HepG2 (cell line): Measurements from ENCODE around the gene OSBPL2. TPM values are rescaled to one million over a fixed set of nuclear protein-coding genes. Genes with fewer than 3 reads are reported as not detected.

ENCODE experiments used
- AGO2 ChIP-seq: fragments of 200-400 bp; formaldehyde crosslinking; optimal IDR thresholded peaks from 2 replicates; pipeline ENCODE3; 2017; ENCODE audit warnings: mild to moderate bottlenecking, low read depth, low read length, moderate library complexity
- BORCS8-MEF2B ChIP-seq: sonication (generic); formaldehyde crosslinking; IDR thresholded peaks from 2 replicates; pipeline ENCODE4 v1.8.0; 2022; ENCODE audit warnings: mild to moderate bottlenecking, missing genetic modification reagents
- HNRNPLL ChIP-seq: fragments of 200-400 bp; formaldehyde crosslinking; IDR thresholded peaks from 2 replicates; pipeline ENCODE4 v1.6.1; 2017; ENCODE audit warnings: mild to moderate bottlenecking, low read depth, low read length; ENCODE audit not compliant: poor library complexity, severe bottlenecking
- ISX ChIP-seq: sonication (generic); formaldehyde crosslinking; conservative IDR thresholded peaks from 2 replicates; pipeline ENCODE4 v1.5.0; 2020; ENCODE audit warnings: missing genetic modification reagents
- MED13 ChIP-seq: sonication (generic); formaldehyde crosslinking; IDR thresholded peaks from 2 replicates; pipeline ENCODE4 v1.5.0; 2020; ENCODE audit warnings: missing genetic modification reagents
- MEIS1 ChIP-seq: sonication (generic); formaldehyde crosslinking; IDR thresholded peaks from 2 replicates; pipeline ENCODE4 v1.9.0; 2021; ENCODE audit warnings: mild to moderate bottlenecking, missing genetic modification reagents, moderate library complexity, borderline replicate concordance
- PRPF4 ChIP-seq: fragments of 200-400 bp; formaldehyde crosslinking; IDR thresholded peaks from 2 replicates; pipeline ENCODE4 v1.6.1; 2016; ENCODE audit warnings: low read length, low read depth; ENCODE audit not compliant: poor library complexity, severe bottlenecking
- SNAI1 ChIP-seq: sonication (generic); formaldehyde crosslinking; IDR thresholded peaks from 2 replicates; pipeline ENCODE4 v1.5.0; 2020; ENCODE audit warnings: mild to moderate bottlenecking, missing genetic modification reagents, borderline replicate concordance
- SP4 ChIP-seq: sonication (generic); formaldehyde crosslinking; IDR thresholded peaks from 2 replicates; pipeline ENCODE4 v1.8.1; 2023; ENCODE audit warnings: mild to moderate bottlenecking, missing genetic modification reagents
- TBL1XR1 ChIP-seq: fragments of 150-350 bp; IDR thresholded peaks from 2 replicates; pipeline ENCODE4 v1.6.1; 2014; ENCODE audit warnings: borderline replicate concordance, low read length; ENCODE audit not compliant: partially characterized antibody
- ZNF136 ChIP-seq: sonication (generic); formaldehyde crosslinking; IDR thresholded peaks from 2 replicates; pipeline ENCODE4 v1.8.1; 2022; ENCODE audit warnings: low read depth, mild to moderate bottlenecking, moderate library complexity, missing genetic modification reagents
- ZNF589 ChIP-seq: sonication (generic); formaldehyde crosslinking; conservative IDR thresholded peaks from 2 replicates; pipeline ENCODE4 v1.8.0; 2022; ENCODE audit warnings: mild to moderate bottlenecking, moderate library complexity, missing genetic modification reagents
- ZNF788 ChIP-seq: sonication (generic); formaldehyde crosslinking; IDR thresholded peaks from 2 replicates; pipeline ENCODE4 v1.5.0; 2020; ENCODE audit warnings: mild to moderate bottlenecking, missing genetic modification reagents, borderline replicate concordance
- ZNF83 ChIP-seq: sonication (generic); formaldehyde crosslinking; IDR thresholded peaks from 2 replicates; pipeline ENCODE4 v1.4.0; 2020; ENCODE audit warnings: missing genetic modification reagents, mild to moderate bottlenecking, borderline replicate concordance
- polyA plus RNA-seq, 8 experiments: library from polyadenylated mRNA; depleted of rRNA in 3 of 8; stranded (reverse) in 7 of 8; unstranded in 1 of 8; fragments of >200 nt; fragmentation: Illumina TruSeq in 4 of 8; extraction: Trizol in 4 of 8; gene quantifications; 2 replicates each; pipeline versions ENCODE4 v1.2.1 to v1.2.3, GENCODE V29; 2011 to 2016; ENCODE audit warnings: low read depth in 4 of 8, missing spikeins in 1 of 8, mixed read lengths in 1 of 8; ENCODE audit not compliant: insufficient read depth in 1 of 8
- total RNA-seq, 5 experiments: library from RNA; depleted of rRNA; stranded (reverse); fragments of >200 nt; fragmentation: Illumina TruSeq; extraction: Trizol; gene quantifications; 2 replicates each; pipeline ENCODE4 v1.2.3, GENCODE V29; 2016; ENCODE audit warnings: low read depth in 1 of 5
- TF ChIP-seq, protein P1 (sequence below): sonication (generic); formaldehyde crosslinking; IDR thresholded peaks from 2 replicates; pipeline ENCODE4 v1.9.0; 2021; ENCODE audit warnings: mild to moderate bottlenecking, missing genetic modification reagents
- TF ChIP-seq, protein P2 (sequence below): sonication (generic); formaldehyde crosslinking; IDR thresholded peaks from 2 replicates; pipeline ENCODE4 v1.4.0; 2020; ENCODE audit warnings: mild to moderate bottlenecking, low read depth, missing genetic modification reagents
- TF ChIP-seq, protein P3 (sequence below): IDR thresholded peaks from 2 replicates; pipeline ENCODE4 v1.4.0; 2020; ENCODE audit warnings: mild to moderate bottlenecking, missing genetic modification reagents

Gene OSBPL2
- total and polyA plus RNA-seq, 2 of the 13 experiments (the other 11 are each of a cell fraction or from before 2014, with no cell fraction given): 18.5 to 37.4 TPM

DNA sequence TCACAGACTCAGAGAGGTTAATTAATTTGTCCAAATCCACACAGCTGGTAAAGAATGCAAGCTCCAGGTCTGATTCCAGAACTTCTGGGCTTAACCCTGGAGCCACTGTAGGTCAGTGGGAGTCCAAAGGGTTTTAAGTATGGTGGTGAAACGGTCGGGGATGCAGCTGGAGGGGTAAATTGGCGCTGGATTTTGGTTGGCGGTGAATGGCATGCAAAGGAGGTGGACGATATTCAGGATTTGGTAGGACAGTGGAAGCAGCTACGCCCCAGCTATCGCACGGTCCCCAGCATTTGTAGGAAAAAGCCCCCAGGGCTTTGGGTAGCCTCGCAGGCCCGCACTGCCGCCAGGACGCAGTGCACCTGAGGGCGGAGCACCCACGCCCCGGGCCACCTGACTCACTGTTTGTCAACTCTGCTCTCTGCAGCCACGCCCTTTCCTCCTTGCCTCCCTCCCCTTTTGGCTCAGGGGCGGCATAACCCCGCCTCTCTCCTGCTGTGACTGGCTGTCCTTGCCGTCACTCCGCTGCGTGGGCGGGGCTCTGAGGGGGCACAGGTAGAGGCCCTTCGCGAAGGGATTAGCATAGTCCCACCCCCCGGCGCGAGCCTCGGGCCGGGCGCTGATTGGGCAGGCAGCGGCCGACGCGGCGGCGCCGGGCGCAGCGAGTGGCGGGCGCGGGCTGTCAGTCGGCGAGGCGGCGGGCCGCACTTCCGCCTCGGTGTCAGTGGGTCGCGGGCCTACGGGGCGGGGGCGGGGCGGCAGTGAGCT is at the start of gene OSBPL2 (continued):
- TF ChIP-seq, protein P1, sequence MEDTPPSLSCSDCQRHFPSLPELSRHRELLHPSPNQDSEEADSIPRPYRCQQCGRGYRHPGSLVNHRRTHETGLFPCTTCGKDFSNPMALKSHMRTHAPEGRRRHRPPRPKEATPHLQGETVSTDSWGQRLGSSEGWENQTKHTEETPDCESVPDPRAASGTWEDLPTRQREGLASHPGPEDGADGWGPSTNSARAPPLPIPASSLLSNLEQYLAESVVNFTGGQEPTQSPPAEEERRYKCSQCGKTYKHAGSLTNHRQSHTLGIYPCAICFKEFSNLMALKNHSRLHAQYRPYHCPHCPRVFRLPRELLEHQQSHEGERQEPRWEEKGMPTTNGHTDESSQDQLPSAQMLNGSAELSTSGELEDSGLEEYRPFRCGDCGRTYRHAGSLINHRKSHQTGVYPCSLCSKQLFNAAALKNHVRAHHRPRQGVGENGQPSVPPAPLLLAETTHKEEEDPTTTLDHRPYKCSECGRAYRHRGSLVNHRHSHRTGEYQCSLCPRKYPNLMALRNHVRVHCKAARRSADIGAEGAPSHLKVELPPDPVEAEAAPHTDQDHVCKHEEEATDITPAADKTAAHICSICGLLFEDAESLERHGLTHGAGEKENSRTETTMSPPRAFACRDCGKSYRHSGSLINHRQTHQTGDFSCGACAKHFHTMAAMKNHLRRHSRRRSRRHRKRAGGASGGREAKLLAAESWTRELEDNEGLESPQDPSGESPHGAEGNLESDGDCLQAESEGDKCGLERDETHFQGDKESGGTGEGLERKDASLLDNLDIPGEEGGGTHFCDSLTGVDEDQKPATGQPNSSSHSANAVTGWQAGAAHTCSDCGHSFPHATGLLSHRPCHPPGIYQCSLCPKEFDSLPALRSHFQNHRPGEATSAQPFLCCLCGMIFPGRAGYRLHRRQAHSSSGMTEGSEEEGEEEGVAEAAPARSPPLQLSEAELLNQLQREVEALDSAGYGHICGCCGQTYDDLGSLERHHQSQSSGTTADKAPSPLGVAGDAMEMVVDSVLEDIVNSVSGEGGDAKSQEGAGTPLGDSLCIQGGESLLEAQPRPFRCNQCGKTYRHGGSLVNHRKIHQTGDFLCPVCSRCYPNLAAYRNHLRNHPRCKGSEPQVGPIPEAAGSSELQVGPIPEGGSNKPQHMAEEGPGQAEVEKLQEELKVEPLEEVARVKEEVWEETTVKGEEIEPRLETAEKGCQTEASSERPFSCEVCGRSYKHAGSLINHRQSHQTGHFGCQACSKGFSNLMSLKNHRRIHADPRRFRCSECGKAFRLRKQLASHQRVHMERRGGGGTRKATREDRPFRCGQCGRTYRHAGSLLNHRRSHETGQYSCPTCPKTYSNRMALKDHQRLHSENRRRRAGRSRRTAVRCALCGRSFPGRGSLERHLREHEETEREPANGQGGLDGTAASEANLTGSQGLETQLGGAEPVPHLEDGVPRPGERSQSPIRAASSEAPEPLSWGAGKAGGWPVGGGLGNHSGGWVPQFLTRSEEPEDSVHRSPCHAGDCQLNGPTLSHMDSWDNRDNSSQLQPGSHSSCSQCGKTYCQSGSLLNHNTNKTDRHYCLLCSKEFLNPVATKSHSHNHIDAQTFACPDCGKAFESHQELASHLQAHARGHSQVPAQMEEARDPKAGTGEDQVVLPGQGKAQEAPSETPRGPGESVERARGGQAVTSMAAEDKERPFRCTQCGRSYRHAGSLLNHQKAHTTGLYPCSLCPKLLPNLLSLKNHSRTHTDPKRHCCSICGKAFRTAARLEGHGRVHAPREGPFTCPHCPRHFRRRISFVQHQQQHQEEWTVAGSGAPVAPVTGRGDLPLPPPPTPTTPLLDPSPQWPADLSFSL (CRISPR knock-in tag): no peak
- peak; percentile 100 for TF ChIP-seq SP4 (CRISPR knock-in tag)
- peak; percentile 10 for TF ChIP-seq ZNF788 (CRISPR knock-in tag)
- no peak for TF ChIP-seq TBL1XR1
- TF ChIP-seq, protein P2, sequence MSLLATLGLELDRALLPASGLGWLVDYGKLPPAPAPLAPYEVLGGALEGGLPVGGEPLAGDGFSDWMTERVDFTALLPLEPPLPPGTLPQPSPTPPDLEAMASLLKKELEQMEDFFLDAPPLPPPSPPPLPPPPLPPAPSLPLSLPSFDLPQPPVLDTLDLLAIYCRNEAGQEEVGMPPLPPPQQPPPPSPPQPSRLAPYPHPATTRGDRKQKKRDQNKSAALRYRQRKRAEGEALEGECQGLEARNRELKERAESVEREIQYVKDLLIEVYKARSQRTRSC (CRISPR knock-in tag): no peak
- no peak for TF ChIP-seq AGO2
- TF ChIP-seq ZNF589 (CRISPR knock-in tag): no peak
- peak; percentile 70 for TF ChIP-seq HNRNPLL
- TF ChIP-seq MEIS1 (CRISPR knock-in tag): peak; percentile 61
- TF ChIP-seq ISX (CRISPR knock-in tag): no peak
- TF ChIP-seq, protein P3, sequence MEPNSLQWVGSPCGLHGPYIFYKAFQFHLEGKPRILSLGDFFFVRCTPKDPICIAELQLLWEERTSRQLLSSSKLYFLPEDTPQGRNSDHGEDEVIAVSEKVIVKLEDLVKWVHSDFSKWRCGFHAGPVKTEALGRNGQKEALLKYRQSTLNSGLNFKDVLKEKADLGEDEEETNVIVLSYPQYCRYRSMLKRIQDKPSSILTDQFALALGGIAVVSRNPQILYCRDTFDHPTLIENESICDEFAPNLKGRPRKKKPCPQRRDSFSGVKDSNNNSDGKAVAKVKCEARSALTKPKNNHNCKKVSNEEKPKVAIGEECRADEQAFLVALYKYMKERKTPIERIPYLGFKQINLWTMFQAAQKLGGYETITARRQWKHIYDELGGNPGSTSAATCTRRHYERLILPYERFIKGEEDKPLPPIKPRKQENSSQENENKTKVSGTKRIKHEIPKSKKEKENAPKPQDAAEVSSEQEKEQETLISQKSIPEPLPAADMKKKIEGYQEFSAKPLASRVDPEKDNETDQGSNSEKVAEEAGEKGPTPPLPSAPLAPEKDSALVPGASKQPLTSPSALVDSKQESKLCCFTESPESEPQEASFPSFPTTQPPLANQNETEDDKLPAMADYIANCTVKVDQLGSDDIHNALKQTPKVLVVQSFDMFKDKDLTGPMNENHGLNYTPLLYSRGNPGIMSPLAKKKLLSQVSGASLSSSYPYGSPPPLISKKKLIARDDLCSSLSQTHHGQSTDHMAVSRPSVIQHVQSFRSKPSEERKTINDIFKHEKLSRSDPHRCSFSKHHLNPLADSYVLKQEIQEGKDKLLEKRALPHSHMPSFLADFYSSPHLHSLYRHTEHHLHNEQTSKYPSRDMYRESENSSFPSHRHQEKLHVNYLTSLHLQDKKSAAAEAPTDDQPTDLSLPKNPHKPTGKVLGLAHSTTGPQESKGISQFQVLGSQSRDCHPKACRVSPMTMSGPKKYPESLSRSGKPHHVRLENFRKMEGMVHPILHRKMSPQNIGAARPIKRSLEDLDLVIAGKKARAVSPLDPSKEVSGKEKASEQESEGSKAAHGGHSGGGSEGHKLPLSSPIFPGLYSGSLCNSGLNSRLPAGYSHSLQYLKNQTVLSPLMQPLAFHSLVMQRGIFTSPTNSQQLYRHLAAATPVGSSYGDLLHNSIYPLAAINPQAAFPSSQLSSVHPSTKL (CRISPR knock-in tag): no peak; the same call in 1 of the 2 replicates
- no peak for TF ChIP-seq MED13 (CRISPR knock-in tag)
- TF ChIP-seq ZNF83 (CRISPR knock-in tag): no peak
- no peak for TF ChIP-seq BORCS8-MEF2B
- 0 out of 2 replicates have a peak, but pooled peaks have one; percentile 35 for TF ChIP-seq ZNF136 (CRISPR knock-in tag)
- no peak for TF ChIP-seq PRPF4
- TF ChIP-seq SNAI1 (CRISPR knock-in tag): no peak
